Measurements from ENCODE around the gene NXNL1.

NXNL1 gene

GRCh38 chr19:17415121-17415520 is 45.6 kb downstream of the NXNL1 start:
- DNase-seq, result no peak

- DNase-seq, result no peak
Measured at GRCh38 chr19:17414097-17414496, 46.6 kb downstream of the NXNL1 start.

GRCh38 chr19:17411801-17412200 is 48.9 kb downstream of the NXNL1 start:
- no peak for DNase-seq

- DNase-seq, result no peak
Measured at GRCh38 chr19:17409990-17410389, 50.7 kb downstream of the NXNL1 start.

GRCh38 chr19:17406887-17407196 is 53.9 kb downstream of the NXNL1 start:
- peak; percentile 28 for DNase-seq

- peak; percentile 70 for DNase-seq
Measured at GRCh38 chr19:17406046-17406886, 54.5 kb downstream of the NXNL1 start.
